Psoas muscle (tissue), 8 donors: ENCODE data around the gene TENT4A. TPM values are rescaled to one million over a fixed set of nuclear protein-coding genes. Genes with fewer than 3 reads are reported as not detected.

Experiments used
- ATAC-seq, 4 donors: fragments of 200-7000 bp; cut with Tn5 transposase; one replicate each; pipeline ENCODE4 v1.9.1; 2020; ENCODE audit warnings: moderate library complexity in 3 of 4, mild to moderate bottlenecking in 2 of 4
- DNase-seq, 2 donors: peaks; one replicate each; pipeline ENCODE4 v3.0.0-alpha.2; 2020
- H3K27ac ChIP-seq: fragments of 200-600 bp; one replicate; pipeline ENCODE4 v1.8.0; 2022
- H3K27me3 ChIP-seq, 3 donors: fragments of 200-600 bp in 1 of 3; one replicate each; pipeline versions ENCODE4 v1.6.1 to v1.8.0; 2013 to 2022; ENCODE audit warnings: low read length in 2 of 3, mild to moderate bottlenecking in 2 of 3, moderate library complexity in 1 of 3; ENCODE audit not compliant: insufficient read depth in 3 of 3
- H3K36me3 ChIP-seq, 2 donors: fragments of 200-600 bp in 1 of 2; one replicate each; pipeline versions ENCODE4 v1.6.1 to v1.8.0; 2013 to 2022; ENCODE audit warnings: low read depth in 1 of 2, mild to moderate bottlenecking in 1 of 2, moderate library complexity in 1 of 2; ENCODE audit not compliant: insufficient read depth in 1 of 2
- H3K4me1 ChIP-seq: fragments of 200-600 bp; one replicate; pipeline ENCODE4 v1.8.0; 2022
- H3K4me3 ChIP-seq: fragments of 200-600 bp; one replicate; pipeline ENCODE4 v1.8.0; 2022; ENCODE audit warnings: mild to moderate bottlenecking
- H3K9me3 ChIP-seq: fragments of 200-600 bp; one replicate; pipeline ENCODE4 v1.8.0; 2022
- WGBS, 3 donors: extraction: QIAGEN DNeasy Blood & Tissue Kit; methylation state at CpG; one replicate each; pipeline versions ENCODE4 v1.1.6 to v1.1.7; 2013; 5-methylcytosine and 5-hydroxymethylcytosine counted together
- intact Hi-C, 2 donors: fragments of 100-400 bp; cut with DNase I; formaldehyde crosslinking; loops; one replicate each; pipeline versions ENCODE4 v1.11.0 to v1.14.2; 2022
- polyA plus RNA-seq, 3 donors: library from polyadenylated mRNA; stranded (reverse); fragments of 200-250 nt; gene quantifications; one replicate each; pipeline ENCODE4 v1.2.3, GENCODE V29; 2013
- total RNA-seq, 4 donors: library from RNA; stranded (reverse); fragmentation: NEBNext Ultra II Directional in 2 of 4; extraction: Animal tissue kit (Norgen Biotek cat#: 25700) in 2 of 4; gene quantifications; one replicate each; pipeline versions ENCODE4 v1.2.1 to v1.2.4, GENCODE V29; 2021 to 2023
- TF ChIP-seq, protein P1 (sequence below): fragments of 200-600 bp; IDR thresholded peaks from one replicate; pipeline ENCODE4 v1.8.0; 2022; ENCODE audit warnings: antibody characterized with exemption
- donor health status: healthy with polysubstance abuse.
- donor health status: DM: no; HTN: no; CAD: no; lungs with moderate emphysema.
- donor health status: Bipolar disorder and iron deficiency.
- donor health status: healthy.
- donor health status: DM: yes; HTN: yes; CAD: no.
- donor health status: DM: no; HTN: no; CAD: no.
- donor health status: DM: no; HTN: no; CAD: no.
- donor health status: DM: yes; HTN: yes; CAD: no.

TENT4A gene
- total and polyA plus RNA-seq, 7 donors: 5.0 to 19.2 (median 12.7) TPM

DNA sequence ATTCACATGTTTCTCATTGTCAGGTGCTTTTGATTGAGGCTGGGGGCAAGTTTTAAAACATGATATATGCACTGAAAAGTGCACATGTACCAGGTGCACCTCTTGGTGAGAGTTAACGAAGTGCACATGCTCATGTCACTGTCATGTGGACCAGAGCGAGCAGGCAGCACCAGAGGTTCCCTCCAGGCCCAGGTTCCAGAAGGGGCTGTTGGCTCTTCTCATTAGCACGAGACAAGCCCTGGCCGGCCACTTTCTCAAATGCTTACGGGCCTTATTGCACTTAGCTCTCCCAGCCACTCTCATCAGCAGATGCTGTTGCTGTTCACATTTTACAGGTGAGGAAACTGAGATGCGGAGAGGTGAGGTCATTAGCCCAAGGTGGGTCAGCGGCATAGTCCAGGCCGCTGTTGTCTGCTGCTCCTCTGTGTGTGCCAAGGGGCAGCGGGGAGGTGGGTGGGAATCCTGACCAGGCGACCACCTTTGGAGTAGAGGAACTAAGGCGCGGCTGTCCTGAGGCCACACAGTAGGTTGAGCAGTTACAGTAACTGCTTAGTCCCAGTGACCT is 27.4 kb downstream of the TENT4A start:
- DNase-seq (peak in 1 of 2 donors; percentile 30), ATAC-seq (no peak)
- TF ChIP-seq, protein P1, sequence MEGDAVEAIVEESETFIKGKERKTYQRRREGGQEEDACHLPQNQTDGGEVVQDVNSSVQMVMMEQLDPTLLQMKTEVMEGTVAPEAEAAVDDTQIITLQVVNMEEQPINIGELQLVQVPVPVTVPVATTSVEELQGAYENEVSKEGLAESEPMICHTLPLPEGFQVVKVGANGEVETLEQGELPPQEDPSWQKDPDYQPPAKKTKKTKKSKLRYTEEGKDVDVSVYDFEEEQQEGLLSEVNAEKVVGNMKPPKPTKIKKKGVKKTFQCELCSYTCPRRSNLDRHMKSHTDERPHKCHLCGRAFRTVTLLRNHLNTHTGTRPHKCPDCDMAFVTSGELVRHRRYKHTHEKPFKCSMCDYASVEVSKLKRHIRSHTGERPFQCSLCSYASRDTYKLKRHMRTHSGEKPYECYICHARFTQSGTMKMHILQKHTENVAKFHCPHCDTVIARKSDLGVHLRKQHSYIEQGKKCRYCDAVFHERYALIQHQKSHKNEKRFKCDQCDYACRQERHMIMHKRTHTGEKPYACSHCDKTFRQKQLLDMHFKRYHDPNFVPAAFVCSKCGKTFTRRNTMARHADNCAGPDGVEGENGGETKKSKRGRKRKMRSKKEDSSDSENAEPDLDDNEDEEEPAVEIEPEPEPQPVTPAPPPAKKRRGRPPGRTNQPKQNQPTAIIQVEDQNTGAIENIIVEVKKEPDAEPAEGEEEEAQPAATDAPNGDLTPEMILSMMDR: no peak
- WGBS, 3 donors: 93 to 97% (median 96%) methylated on average over 12 of the region's 12 CpGs
- no peak overlapping the region for H3K27ac ChIP-seq
- peaks cover 2 to 72% of the 10 kb centered on the region in 2 donors for H3K36me3 ChIP-seq
- intact Hi-C loops: loop anchor here in 1 of 2 donors (10.0 kb wide), 1 partner anchor 296 kb away; the partner anchor contains the start of gene UBE2QL1
- H3K27me3 ChIP-seq: no peaks in the 10 kb centered on the region
- H3K4me3 ChIP-seq: no peak overlapping the region
- no peaks in the 10 kb centered on the region for H3K9me3 ChIP-seq
- peaks cover 7% of the 10 kb centered on the region for H3K4me1 ChIP-seq

DNA sequence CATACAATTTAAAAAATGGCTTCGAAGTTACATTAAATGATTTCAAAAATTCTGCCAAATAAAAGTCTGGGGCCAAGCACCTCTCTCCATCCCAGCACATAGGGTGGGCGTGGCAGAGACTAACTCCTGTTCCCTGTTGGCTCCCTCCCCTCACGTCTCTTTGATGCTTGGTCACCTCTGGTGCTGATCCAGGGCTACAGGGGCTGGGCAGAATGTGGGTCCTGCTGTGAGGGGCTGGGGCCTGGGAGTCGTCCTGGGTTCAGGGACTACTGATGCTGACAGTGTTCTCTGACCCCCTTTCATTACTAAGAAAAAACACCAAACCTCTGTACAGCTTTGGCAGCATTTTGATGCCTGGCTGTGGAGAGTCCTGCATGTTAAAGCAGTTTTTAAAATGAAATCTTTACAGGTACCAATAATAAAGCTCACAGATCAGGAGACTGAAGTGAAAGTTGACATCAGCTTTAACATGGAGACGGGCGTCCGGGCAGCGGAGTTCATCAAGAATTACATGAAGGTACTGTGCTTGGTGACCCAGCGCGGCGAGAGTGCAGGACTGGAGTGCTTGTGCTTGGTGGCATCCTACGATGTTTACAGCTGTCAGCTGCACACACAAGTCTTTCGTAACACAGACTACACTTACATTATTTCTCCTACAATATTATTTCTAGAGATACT is 29.0 kb downstream of the TENT4A start:
- ATAC-seq (no peak), DNase-seq (peak in 1 of 2 donors; percentile 36)
- Histone ChIP-seq H3K4me3 (no peak overlapping the region), H3K27me3 (no peaks in the 10 kb centered on the region), H3K4me1 (peaks cover 6% of the 10 kb centered on the region), H3K36me3 (peaks cover 2 to 87% of the 10 kb centered on the region in 2 donors), H3K27ac (no peak overlapping the region), H3K9me3 (no peaks in the 10 kb centered on the region)
- TF ChIP-seq, protein P1: no peak
- WGBS, 3 donors: 86 to 90% (median 89%) methylated on average over 13 of the region's 13 CpGs
- intact Hi-C loops: loop anchor here in 1 of 2 donors (10.0 kb wide), 1 partner anchor 297 kb away; the partner anchor contains the start of gene UBE2QL1

DNA sequence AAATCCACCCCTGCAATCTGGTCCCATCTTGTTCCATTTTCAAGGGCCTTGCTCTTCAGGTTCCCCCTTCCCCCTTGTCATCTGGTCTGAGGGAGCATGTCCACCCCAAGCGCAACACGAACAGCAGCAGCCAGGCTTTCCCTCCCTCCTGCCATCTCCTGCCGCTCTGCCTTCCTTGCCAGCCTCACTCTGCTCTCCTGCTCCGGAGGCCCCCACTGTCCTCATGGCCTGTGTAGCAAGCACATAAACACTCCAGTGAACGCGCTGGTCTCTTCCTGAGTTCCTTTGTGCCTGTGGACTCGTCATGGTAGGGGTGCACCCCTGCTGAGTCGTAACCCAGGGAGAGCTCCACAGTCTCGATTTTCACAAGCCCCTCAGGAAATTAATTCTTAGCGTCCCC is 29.9 kb downstream of the TENT4A start:
- ATAC-seq (no peak), DNase-seq (no peak)
- no peak overlapping the region for H3K27ac ChIP-seq
- H3K36me3 ChIP-seq: peaks cover 2 to 93% of the 10 kb centered on the region in 2 donors
- intact Hi-C loops: loop anchor here in 1 of 2 donors (10.0 kb wide), 1 partner anchor 298 kb away; the partner anchor contains the start of gene UBE2QL1
- no peak overlapping the region for H3K4me3 ChIP-seq
- WGBS, 3 donors: 76 to 79% (median 79%) methylated on average over 10 of the region's 10 CpGs
- TF ChIP-seq, protein P1: no peak
- no peaks in the 10 kb centered on the region for H3K27me3 ChIP-seq
- peaks cover 6% of the 10 kb centered on the region for H3K4me1 ChIP-seq
- no peaks in the 10 kb centered on the region for H3K9me3 ChIP-seq

DNA sequence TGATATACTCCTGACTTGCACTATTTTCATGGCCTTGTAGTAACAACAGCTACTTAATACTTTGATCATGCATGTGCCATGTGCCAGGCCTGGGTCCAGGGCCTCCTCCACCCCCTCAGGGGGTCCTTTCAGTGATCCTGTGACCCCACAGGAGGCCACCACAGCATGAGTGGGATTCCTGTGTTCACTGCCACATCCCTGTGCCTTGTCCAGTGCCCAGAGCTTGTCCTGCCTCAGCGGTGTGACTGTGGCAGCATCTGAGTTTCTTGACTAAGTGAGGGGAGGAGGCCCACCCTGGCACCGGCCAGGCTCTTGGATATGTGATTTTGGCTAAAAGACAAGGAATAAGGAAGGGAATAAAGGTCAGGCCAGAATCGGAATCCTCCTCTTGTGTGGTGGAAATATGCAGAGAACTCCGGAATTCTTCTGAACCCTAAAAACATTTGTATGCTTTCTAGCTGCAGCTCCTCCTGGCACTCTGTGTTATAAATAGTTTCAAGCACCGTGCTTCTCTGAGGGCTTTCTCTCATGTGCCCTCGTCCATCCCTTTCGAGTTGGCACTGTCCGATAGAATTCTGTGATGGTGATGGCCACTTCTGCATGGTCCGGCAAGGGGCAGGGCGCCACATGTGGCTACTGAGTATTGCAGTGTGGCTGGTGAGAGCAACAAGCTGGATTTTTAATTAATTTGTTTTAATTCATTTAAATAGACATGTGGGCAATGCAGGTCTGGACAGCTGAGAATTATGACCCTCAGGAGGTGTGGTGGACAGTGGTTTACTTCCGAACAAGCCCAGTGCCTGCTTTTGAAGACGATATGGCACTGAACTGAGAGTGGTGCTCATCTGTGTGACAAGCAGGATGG is 31.8 kb downstream of the TENT4A start:
- H3K4me3 ChIP-seq: no peak overlapping the region
- H3K9me3 ChIP-seq: no peaks in the 10 kb centered on the region
- no peaks in the 10 kb centered on the region for H3K27me3 ChIP-seq
- peaks cover 6% of the 10 kb centered on the region for H3K4me1 ChIP-seq
- H3K27ac ChIP-seq: peak overlapping the region; percentile 14
- peaks cover 0 to 92% of the 10 kb centered on the region in 2 donors for H3K36me3 ChIP-seq
- TF ChIP-seq, protein P1: no peak
- WGBS, 3 donors: 58 to 74% (median 60%) methylated on average over 12 of the region's 12 CpGs
- ATAC-seq (peak; percentile 23 to 74 (median 40)), DNase-seq (no peak)
- intact Hi-C loops: loop anchor here (1.0 to 10.0 kb wide), 3 partner anchors 41 to 300 kb away; partner anchors contain the start of genes NSUN2 (in 1 of the 2), SRD5A1 (in 1 of the 2) and UBE2QL1 (in 1 of the 2)
